Panc1 (cell line): ENCODE results near the gene C4orf51. TPM values are rescaled to one million over a fixed set of nuclear protein-coding genes. Genes with fewer than 3 reads are reported as not detected.

Source experiments
- ATAC-seq: fragments of 200-7000 bp; cut with Tn5 transposase; 2 replicates; pipeline ENCODE4 v1.9.1; 2020; ENCODE audit warnings: mild to moderate bottlenecking, moderate library complexity
- BruUV-seq: library from RNA; stranded (reverse); fragments of 400-500 nt; replicated peaks from 2 replicates; lab custom pipeline; 2021; lab: Mats Ljungman, UMichigan
- CTCF ChIA-PET: fragments of 300-600 bp; sonication (Branson Sonifier 250); formaldehyde crosslinking; loops from one replicate; lab custom pipeline; 2022; ENCODE audit warnings: antibody characterized with exemption; lab: Charles Lee
- POLR2A ChIA-PET: fragments of 300-600 bp; sonication (Branson Sonifier 250); formaldehyde crosslinking; loops from one replicate; lab custom pipeline; 2022; ENCODE audit warnings: antibody characterized with exemption; lab: Charles Lee
- DNase-seq: peaks from one replicate; pipeline ENCODE4 v3.0.0-alpha.2; 2010; ENCODE audit warnings: low read depth, low spot score
- H3K27ac ChIP-seq: 2 replicates; pipeline ENCODE4 v1.5.1; 2011; ENCODE audit warnings: mild to moderate bottlenecking, low read length, inconsistent platforms
- H3K27me3 ChIP-seq: fragments of 200-500 bp; sonication (Bioruptor generic); 2 replicates; pipeline ENCODE4 v1.6.0; 2014; ENCODE audit warnings: low read length, inconsistent platforms; ENCODE audit not compliant: control insufficient read depth, insufficient read depth
- H3K36me3 ChIP-seq: fragments of 200-500 bp; sonication (Bioruptor generic); 2 replicates; pipeline ENCODE4 v1.5.1; 2014; ENCODE audit warnings: inconsistent platforms, mild to moderate bottlenecking, low read length, moderate library complexity; ENCODE audit not compliant: control insufficient read depth, insufficient read depth
- H3K4me1 ChIP-seq: 2 replicates; pipeline ENCODE4 v1.5.1; 2011; ENCODE audit warnings: inconsistent platforms, mild to moderate bottlenecking, low read length, moderate library complexity; ENCODE audit not compliant: control insufficient read depth, insufficient read depth
- H3K4me3 ChIP-seq, 2 experiments: 2 replicates each; pipeline ENCODE4 v1.5.1; 2011 to 2012; ENCODE audit warnings: low read depth in 2 of 2, low read length in 2 of 2, mild to moderate bottlenecking in 2 of 2, inconsistent platforms in 1 of 2, moderate library complexity in 1 of 2
- H3K9me3 ChIP-seq: fragments of 200-500 bp; sonication (Bioruptor generic); 2 replicates; pipeline ENCODE4 v1.5.1; 2014; ENCODE audit warnings: low read depth, mild to moderate bottlenecking, inconsistent platforms, low read length, moderate library complexity; ENCODE audit not compliant: control insufficient read depth, insufficient read depth
- POLR2AphosphoS5 ChIP-seq: IDR thresholded peaks from 2 replicates; pipeline ENCODE4 v1.6.1; 2012; ENCODE audit warnings: mild to moderate bottlenecking, low read depth, low read length, moderate library complexity
- REST ChIP-seq, 2 experiments: IDR thresholded peaks; 2 replicates each; pipeline ENCODE4 v1.6.1; 2011 to 2012; ENCODE audit warnings: low read depth in 2 of 2, control low read depth in 1 of 2, low read length in 1 of 2, mild to moderate bottlenecking in 1 of 2, moderate library complexity in 1 of 2; ENCODE audit not compliant: insufficient read depth in 1 of 2
- SIN3A ChIP-seq: IDR thresholded peaks from 2 replicates; pipeline ENCODE4 v1.6.1; 2012; ENCODE audit warnings: low read depth, mild to moderate bottlenecking, low read length, moderate library complexity, borderline replicate concordance; ENCODE audit not compliant: insufficient read depth
- TCF7L2 ChIP-seq: IDR thresholded peaks from 2 replicates; pipeline ENCODE4 v1.6.1; 2011; ENCODE audit warnings: mild to moderate bottlenecking, low read depth, low read length, inconsistent platforms
- in situ Hi-C: cut with HindIII; loops from 2 replicates; pipeline ENCODE4 v1.10.0; 2016; ENCODE audit warnings: low sequenced_read_pairs, low pct_unique_long_range_greater_than_20kb
- intact Hi-C: fragments of 100-400 bp; cut with micrococcal nuclease; formaldehyde crosslinking; loops from one replicate; pipeline ENCODE4 v1.10.0; 2022; ENCODE audit not compliant: unreplicated experiment
- total RNA-seq: library from RNA; stranded (reverse); gene quantifications from one replicate; pipeline ENCODE4 v1.2.1, GENCODE V29; 2021; ENCODE audit not compliant: unreplicated experiment
- TF ChIP-seq, protein P1 (sequence below): fragments of 450-650 bp; IDR thresholded peaks from 2 replicates; pipeline ENCODE4 v1.5.1; 2017; ENCODE audit warnings: mild to moderate bottlenecking

The C4orf51 gene
- total RNA-seq, 1 experiment from 2014 or later: not detected

DNA sequence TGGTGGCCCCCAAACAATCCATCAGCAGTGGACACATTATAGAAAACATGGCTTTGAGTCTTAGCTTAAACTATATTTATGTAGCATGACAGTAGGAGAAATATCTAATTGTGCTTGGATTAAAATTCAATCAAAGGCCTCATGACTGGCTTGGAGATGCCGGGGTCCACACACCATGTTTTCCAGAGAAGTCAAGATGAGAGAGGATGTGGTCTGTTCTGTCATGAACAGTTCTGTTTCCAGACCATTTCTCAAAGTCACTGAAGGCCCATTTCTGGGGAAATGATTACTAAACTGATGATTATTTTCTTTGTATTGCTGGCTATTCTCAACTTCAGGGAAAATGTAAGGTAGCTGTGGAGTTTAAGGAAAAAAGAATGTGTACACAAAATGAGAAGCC is 76.3 kb downstream of the C4orf51 start:
- ChIA-PET POLR2A (no interaction called here), CTCF (no interaction called here)
- no peaks in the 10 kb centered on the region for H3K36me3 ChIP-seq
- DNase-seq (no peak), ATAC-seq (no peak)
- H3K4me3 ChIP-seq: no peak overlapping the region
- TF ChIP-seq REST (IDR thresholded peaks at IDR 0.05; ENCODE audit: insufficient read depth in 1 of 2, low read depth in 2 of 2, low read length in 1 of 2): no peak
- TF ChIP-seq SIN3A: no peak
- TF ChIP-seq POLR2AphosphoS5: no peak
- TF ChIP-seq, protein P1, sequence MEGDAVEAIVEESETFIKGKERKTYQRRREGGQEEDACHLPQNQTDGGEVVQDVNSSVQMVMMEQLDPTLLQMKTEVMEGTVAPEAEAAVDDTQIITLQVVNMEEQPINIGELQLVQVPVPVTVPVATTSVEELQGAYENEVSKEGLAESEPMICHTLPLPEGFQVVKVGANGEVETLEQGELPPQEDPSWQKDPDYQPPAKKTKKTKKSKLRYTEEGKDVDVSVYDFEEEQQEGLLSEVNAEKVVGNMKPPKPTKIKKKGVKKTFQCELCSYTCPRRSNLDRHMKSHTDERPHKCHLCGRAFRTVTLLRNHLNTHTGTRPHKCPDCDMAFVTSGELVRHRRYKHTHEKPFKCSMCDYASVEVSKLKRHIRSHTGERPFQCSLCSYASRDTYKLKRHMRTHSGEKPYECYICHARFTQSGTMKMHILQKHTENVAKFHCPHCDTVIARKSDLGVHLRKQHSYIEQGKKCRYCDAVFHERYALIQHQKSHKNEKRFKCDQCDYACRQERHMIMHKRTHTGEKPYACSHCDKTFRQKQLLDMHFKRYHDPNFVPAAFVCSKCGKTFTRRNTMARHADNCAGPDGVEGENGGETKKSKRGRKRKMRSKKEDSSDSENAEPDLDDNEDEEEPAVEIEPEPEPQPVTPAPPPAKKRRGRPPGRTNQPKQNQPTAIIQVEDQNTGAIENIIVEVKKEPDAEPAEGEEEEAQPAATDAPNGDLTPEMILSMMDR: no peak
- TF ChIP-seq TCF7L2: no peak
- H3K27ac ChIP-seq: no peak overlapping the region
- intact Hi-C loops (no loop called here), in situ Hi-C loops (no loop called here)
- H3K27me3 ChIP-seq: no peaks in the 10 kb centered on the region
- no TSS peak for BruUV-seq
- no peaks in the 10 kb centered on the region for H3K4me1 ChIP-seq
- H3K9me3 ChIP-seq: no peaks in the 10 kb centered on the region

- in situ Hi-C loops: no loop called here
- no peak for ATAC-seq
- no peak for DNase-seq
- ChIA-PET POLR2A (no interaction called here), CTCF (no interaction called here)
- BruUV-seq: no TSS peak
- Histone ChIP-seq H3K4me1 (no peaks in the 10 kb centered on the region), H3K9me3 (no peaks in the 10 kb centered on the region), H3K27ac (no peak overlapping the region), H3K27me3 (no peaks in the 10 kb centered on the region), H3K4me3 (no peak overlapping the region), H3K36me3 (no peaks in the 10 kb centered on the region)
- TF ChIP-seq, protein P1: no peak
- TF ChIP-seq SIN3A (no peak), TCF7L2 (no peak), POLR2AphosphoS5 (no peak), REST (IDR thresholded peaks at IDR 0.05; ENCODE audit: insufficient read depth in 1 of 2, low read depth in 2 of 2, low read length in 1 of 2) (no peak)
- intact Hi-C loops: no loop called here
Measured at GRCh38 chr4:145757188-145757587, 77.2 kb downstream of the C4orf51 start.
